ENCODE measurements around the gene SCLY.

SCLY gene

DNA sequence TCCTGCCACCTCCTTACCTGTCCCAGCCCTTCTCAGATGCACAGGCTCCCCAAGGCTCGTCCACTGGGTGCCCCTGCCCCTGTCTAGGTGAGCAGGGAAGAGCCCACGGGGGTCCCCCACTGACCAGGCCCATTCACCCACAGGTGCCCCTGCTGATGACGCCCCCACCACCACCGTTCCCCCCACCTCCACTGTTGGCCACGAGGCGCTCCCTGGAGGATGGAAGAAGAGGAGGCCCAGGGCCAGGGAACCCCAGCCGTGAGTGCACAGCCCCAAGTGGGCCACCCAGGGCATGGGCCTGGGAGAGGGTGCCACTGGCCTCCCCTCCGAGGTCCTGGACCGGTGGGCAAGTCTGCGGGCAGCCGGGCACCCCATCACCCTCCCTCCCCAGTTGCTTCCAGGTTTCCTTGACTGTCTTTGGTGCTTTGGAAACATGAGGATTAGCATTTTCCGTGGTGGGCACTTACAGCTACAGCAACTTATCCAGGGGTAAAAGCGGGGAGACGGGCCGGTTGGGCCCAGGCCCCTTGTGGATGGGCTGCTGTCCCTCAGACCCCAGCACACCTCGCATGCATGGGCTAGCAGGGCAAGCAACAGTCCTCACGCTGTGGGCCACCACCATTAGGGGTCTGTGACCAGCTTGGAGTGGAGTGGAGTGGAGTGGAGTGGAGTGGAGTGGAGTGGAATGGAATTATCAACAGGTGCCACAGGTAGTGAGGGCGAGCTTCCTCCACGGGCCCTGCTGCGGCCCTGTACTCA is 64.5 kb downstream of the SCLY start:
- Histone ChIP-seq H3K27ac (ENCODE audit: low read length) (no peak overlapping the region), H3K36me3 (ENCODE audit: control insufficient read depth in 1 of 2, insufficient read depth in 2 of 2, low read length in 2 of 2) (no peaks in the 10 kb centered on the region), H3K27me3 (ENCODE audit: low read depth, low read length) (no peaks in the 10 kb centered on the region), H3K9me3 (ENCODE audit: control insufficient read depth in 1 of 2, low read length in 2 of 2) (no peaks in the 10 kb centered on the region), H3K4me1 (ENCODE audit: control insufficient read depth in 1 of 2, insufficient read depth in 2 of 2, low read length in 2 of 2) (peaks cover 0 to 7% of the 10 kb centered on the region in 2 donors), H3K4me3 (ENCODE audit: low read depth in 1 of 2, low read length in 2 of 2) (no peak overlapping the region)

DNA sequence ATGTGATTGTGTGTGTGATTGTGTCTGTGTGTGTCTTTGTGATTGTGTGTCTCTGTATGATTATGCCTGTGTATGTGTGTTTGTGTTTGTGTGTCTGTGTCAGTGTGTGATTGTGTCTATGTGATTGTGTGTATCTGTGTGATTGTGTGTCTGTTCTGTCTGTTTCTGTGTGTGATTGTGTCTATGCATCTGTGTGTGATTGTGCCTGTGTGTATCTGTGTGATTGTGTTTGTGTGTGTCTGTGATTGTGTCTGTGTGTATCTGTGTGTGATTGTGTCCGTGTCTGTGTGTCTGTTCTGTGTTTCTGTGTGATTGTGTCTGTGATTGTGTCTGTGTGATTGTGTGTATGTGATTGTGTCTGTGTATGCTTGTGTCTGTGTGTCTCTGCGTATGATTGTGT is 65.5 kb downstream of the SCLY start:
- Histone ChIP-seq H3K4me3 (ENCODE audit: low read depth in 1 of 2, low read length in 2 of 2) (no peak overlapping the region), H3K27ac (ENCODE audit: low read length) (no peak overlapping the region), H3K9me3 (ENCODE audit: control insufficient read depth in 1 of 2, low read length in 2 of 2) (no peaks in the 10 kb centered on the region), H3K4me1 (ENCODE audit: control insufficient read depth in 1 of 2, insufficient read depth in 2 of 2, low read length in 2 of 2) (peaks cover 0 to 7% of the 10 kb centered on the region in 2 donors), H3K36me3 (ENCODE audit: control insufficient read depth in 1 of 2, insufficient read depth in 2 of 2, low read length in 2 of 2) (peaks cover 0 to 3% of the 10 kb centered on the region in 2 donors), H3K27me3 (ENCODE audit: low read depth, low read length) (no peaks in the 10 kb centered on the region)

DNA sequence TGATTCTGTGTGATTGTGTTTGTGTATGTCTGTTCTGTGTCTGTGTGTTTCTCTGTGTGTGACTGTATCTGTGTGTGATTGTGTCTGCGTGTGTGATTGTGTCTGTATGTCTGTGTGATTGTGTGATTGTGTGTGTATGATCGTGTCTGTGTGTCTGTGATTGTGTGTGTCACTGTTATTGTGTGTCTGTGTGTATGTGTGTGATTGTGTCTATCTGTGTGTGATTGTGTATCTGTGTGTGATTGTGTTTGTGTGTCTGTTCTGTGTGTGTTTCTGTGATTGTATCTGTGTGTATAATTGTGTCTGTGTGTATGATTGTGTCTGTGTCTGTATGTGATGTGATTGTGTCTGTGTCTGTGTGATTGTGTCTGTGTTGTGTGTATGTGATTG is 66.0 kb downstream of the SCLY start:
- Histone ChIP-seq H3K27ac (ENCODE audit: low read length) (no peak overlapping the region), H3K27me3 (ENCODE audit: low read depth, low read length) (no peaks in the 10 kb centered on the region), H3K9me3 (ENCODE audit: control insufficient read depth in 1 of 2, low read length in 2 of 2) (no peaks in the 10 kb centered on the region), H3K36me3 (ENCODE audit: control insufficient read depth in 1 of 2, insufficient read depth in 2 of 2, low read length in 2 of 2) (peaks cover 0 to 3% of the 10 kb centered on the region in 2 donors), H3K4me1 (ENCODE audit: control insufficient read depth in 1 of 2, insufficient read depth in 2 of 2, low read length in 2 of 2) (peaks cover 0 to 7% of the 10 kb centered on the region in 2 donors), H3K4me3 (ENCODE audit: low read depth in 1 of 2, low read length in 2 of 2) (peak overlapping the region in 1 of 2 donors; percentile 41)

DNA sequence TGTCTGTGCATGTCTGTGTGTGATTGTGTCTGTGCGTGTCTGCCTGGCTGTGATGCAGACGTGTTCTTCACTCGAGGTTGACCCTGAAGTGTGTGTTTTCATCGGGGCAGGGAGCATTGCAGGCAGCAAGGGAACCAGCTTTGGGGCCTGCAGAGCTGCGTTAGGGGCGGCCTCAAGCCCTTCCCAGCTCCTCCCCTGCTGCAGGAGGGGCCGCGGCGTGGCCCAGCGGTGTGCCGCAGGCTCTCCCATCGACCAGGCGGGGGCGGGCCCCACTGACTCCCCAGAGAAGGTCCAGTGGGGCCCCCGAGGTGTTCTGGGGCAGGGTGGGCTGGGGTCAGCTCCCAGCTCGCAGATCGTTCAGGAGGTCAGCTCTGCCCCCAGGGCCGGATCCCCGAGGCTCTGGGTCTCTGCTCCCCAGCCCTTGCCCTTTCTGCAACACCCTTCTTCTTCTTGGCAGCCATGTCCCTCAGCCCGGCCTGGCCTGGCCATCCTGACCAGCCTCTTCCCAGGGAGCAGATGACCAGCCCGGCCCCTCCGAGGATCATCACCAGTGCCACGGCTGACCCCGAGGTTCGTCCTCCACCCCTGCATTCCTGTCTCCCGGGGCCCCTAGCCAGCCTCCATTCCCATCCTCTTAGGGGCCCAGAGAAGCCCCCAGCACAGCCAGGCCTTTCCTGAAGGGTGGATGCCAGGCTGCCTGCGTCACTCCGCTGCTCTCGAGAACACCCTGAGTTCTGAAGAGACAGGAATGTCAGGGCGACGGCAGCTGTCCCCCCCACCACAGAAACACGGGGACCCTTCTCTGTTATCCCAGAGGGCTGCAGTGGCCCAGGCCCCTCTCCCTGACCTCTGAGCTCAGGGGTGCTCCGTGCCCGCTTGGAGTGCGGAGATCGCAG is 66.6 kb downstream of the SCLY start:
- H3K36me3 ChIP-seq (ENCODE audit: control insufficient read depth in 1 of 2, insufficient read depth in 2 of 2, low read length in 2 of 2) = peaks cover 0 to 3% of the 10 kb centered on the region in 2 donors
- peak overlapping the region in 1 of 2 donors; percentile 41 for H3K4me3 ChIP-seq (ENCODE audit: low read depth in 1 of 2, low read length in 2 of 2)
- no peaks in the 10 kb centered on the region for H3K27me3 ChIP-seq (ENCODE audit: low read depth, low read length)
- H3K9me3 ChIP-seq (ENCODE audit: control insufficient read depth in 1 of 2, low read length in 2 of 2) = no peaks in the 10 kb centered on the region
- peaks cover 0 to 7% of the 10 kb centered on the region in 2 donors for H3K4me1 ChIP-seq (ENCODE audit: control insufficient read depth in 1 of 2, insufficient read depth in 2 of 2, low read length in 2 of 2)
- no peak overlapping the region for H3K27ac ChIP-seq (ENCODE audit: low read length)

DNA sequence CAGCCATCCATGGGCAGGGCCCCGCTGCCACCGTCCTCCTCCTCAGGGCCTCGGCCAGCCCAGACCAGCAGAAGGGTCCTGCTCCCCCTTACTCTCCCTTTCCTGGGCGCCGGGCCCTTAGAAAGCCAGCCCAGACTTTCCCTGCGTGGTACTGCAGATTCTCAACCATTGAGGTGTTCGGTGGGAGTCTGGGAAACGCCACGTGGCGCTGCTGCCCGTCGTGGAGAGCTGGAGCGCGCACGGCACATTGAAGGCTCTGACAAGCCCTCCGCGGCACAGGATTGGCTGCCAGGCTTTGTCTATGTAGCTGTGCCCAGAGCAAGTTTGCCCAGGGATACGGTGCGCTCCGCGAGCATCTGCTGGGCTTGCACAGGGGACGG is 67.2 kb downstream of the SCLY start:
- Histone ChIP-seq H3K4me3 (ENCODE audit: low read depth in 1 of 2, low read length in 2 of 2) (no peak overlapping the region), H3K4me1 (ENCODE audit: control insufficient read depth in 1 of 2, insufficient read depth in 2 of 2, low read length in 2 of 2) (peaks cover 0 to 7% of the 10 kb centered on the region in 2 donors), H3K27ac (ENCODE audit: low read length) (no peak overlapping the region), H3K36me3 (ENCODE audit: control insufficient read depth in 1 of 2, insufficient read depth in 2 of 2, low read length in 2 of 2) (peaks cover 0 to 3% of the 10 kb centered on the region in 2 donors), H3K27me3 (ENCODE audit: low read depth, low read length) (no peaks in the 10 kb centered on the region), H3K9me3 (ENCODE audit: control insufficient read depth in 1 of 2, low read length in 2 of 2) (no peaks in the 10 kb centered on the region)

DNA sequence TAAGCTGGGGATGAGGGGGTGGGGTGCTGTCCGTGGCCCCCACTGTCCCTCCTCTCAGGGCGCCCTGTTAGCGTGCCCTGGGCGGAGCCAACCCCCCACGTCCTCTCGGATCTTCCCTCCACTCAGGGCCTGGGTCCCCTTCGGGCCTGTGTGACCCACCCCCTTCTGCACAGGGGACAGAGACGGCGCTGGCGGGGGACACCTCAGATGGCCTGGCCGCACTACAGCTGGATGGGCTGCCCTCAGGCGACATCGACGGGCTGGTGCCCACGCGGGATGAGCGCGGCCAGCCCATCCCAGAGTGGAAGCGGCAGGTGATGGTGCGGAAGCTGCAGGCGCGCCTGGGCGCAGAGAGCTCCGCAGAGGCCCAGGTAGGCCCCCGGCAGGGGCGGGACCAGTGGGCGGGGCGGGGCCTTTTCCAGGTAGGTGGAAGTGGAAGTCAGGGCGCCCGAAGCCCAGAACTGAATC is 67.8 kb downstream of the SCLY start:
- Histone ChIP-seq H3K27me3 (ENCODE audit: low read depth, low read length) (no peaks in the 10 kb centered on the region), H3K4me1 (ENCODE audit: control insufficient read depth in 1 of 2, insufficient read depth in 2 of 2, low read length in 2 of 2) (peaks cover 0 to 7% of the 10 kb centered on the region in 2 donors), H3K9me3 (ENCODE audit: control insufficient read depth in 1 of 2, low read length in 2 of 2) (no peaks in the 10 kb centered on the region), H3K4me3 (ENCODE audit: low read depth in 1 of 2, low read length in 2 of 2) (no peak overlapping the region), H3K36me3 (ENCODE audit: control insufficient read depth in 1 of 2, insufficient read depth in 2 of 2, low read length in 2 of 2) (peaks cover 0 to 3% of the 10 kb centered on the region in 2 donors), H3K27ac (ENCODE audit: low read length) (no peak overlapping the region)

DNA sequence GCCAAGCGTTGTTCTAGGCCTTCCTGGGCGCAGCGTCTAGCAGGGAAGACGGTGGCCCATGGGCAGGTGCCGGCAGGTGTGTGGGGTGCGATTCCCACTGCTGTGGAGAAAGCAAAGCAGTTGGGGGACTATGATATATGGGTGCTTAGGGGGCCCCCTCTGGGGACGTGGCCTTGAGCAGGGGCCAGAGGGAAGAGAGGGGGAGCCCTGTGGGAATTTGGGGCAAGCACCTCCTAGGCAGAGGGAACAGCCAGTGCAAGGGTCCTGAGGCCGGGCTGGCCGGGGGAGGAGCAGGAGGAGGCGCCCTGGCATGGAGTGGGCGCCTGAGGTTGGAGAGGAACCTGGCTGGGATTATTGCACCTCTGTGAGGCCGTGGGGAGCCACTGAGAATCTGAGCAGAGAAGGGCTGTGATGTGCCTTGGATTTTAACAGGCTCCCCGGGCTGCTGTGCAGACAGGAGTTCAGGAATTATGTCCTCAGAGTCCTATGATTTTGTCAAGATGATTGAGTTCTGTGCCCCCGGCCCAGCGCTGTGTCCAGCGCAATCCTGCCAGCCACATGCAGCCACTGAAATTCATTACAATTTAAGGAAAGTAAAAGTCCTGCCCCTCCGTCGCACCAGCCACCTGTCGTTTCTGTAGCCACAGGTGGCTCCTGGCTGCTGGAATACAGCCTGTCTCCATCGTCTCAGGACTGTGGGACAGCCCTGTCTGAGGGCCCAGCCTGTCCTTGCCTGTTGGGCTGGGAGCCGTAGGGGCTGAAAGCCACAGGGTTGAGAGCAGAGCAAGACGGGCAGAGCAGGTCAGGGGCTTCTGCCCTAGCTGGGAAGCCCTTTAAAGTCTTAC is 68.6 kb downstream of the SCLY start:
- H3K9me3 ChIP-seq (ENCODE audit: control insufficient read depth in 1 of 2, low read length in 2 of 2) = no peaks in the 10 kb centered on the region
- H3K27ac ChIP-seq (ENCODE audit: low read length) = no peak overlapping the region
- H3K4me3 ChIP-seq (ENCODE audit: low read depth in 1 of 2, low read length in 2 of 2) = no peak overlapping the region
- peaks cover 0 to 7% of the 10 kb centered on the region in 2 donors for H3K4me1 ChIP-seq (ENCODE audit: control insufficient read depth in 1 of 2, insufficient read depth in 2 of 2, low read length in 2 of 2)
- peaks cover 0 to 3% of the 10 kb centered on the region in 2 donors for H3K36me3 ChIP-seq (ENCODE audit: control insufficient read depth in 1 of 2, insufficient read depth in 2 of 2, low read length in 2 of 2)
- no peaks in the 10 kb centered on the region for H3K27me3 ChIP-seq (ENCODE audit: low read depth, low read length)

DNA sequence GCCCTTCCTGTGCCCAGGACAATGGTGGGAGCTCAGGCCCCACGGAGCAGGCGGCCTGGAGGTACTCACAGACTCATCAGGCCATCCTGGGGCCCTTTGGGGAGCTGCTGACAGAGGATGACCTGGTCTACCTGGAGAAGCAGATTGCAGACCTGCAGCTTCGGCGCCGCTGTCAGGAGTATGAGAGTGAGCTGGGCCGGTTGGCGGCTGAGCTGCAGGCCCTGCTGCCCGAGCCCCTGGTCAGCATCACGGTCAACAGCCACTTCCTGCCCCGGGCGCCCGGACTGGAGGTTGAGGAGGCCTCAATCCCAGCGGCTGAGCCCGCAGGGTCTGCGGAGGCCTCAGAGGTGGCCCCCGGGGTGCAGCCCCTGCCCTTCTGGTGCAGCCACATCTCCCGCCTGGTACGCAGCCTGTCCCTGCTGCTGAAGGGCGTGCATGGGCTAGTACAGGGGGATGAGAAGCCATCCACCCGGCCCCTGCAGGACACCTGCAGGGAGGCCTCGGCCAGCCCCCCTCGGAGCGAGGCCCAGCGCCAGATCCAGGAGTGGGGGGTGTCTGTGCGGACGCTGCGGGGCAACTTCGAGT is 69.4 kb downstream of the SCLY start:
- Histone ChIP-seq H3K4me1 (ENCODE audit: control insufficient read depth in 1 of 2, insufficient read depth in 2 of 2, low read length in 2 of 2) (peaks cover 0 to 7% of the 10 kb centered on the region in 2 donors), H3K27ac (ENCODE audit: low read length) (no peak overlapping the region), H3K4me3 (ENCODE audit: low read depth in 1 of 2, low read length in 2 of 2) (no peak overlapping the region), H3K9me3 (ENCODE audit: control insufficient read depth in 1 of 2, low read length in 2 of 2) (no peaks in the 10 kb centered on the region), H3K36me3 (ENCODE audit: control insufficient read depth in 1 of 2, insufficient read depth in 2 of 2, low read length in 2 of 2) (peaks cover 0 to 3% of the 10 kb centered on the region in 2 donors), H3K27me3 (ENCODE audit: low read depth, low read length) (no peaks in the 10 kb centered on the region)

DNA sequence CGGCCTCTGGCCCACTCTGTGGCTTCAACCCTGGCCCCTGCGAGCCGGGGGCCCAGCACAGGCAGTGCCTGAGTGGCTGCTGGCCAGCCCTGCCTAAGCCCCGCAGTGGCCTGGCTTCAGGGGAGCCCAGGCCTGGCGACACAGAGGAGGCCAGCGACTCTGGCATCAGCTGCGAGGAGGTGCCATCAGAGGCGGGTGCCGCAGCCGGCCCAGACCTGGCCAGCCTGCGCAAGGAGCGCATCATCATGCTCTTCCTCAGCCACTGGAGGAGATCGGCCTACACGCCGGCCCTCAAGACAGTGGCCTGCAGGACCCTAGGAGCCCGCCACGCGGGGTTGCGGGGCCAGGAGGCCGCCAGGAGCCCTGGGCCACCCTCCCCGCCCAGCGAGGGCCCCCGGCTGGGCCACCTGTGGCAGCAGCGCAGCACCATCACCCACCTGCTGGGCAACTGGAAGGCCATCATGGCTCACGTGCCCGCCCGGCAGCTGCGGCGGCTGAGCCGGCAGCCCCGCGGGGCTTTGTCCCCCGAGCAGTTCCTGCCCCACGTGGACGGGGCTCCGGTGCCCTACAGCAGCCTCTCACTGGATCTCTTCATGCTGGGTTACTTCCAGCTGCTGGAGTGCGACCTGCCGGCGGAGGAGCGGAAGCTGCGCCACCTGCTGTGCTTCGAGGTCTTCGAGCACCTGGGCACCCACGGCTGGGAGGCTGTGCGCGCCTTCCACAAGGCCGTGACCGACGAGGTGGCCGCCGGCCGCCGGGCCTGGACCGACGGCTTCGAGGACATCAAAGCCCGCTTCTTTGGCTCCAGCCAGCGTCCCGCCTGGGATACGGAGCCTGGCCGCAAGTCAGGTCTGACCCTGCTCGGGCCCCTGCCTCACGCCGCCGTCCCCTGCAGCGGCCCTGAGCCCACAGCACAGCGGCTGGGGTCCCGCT is 70.2 kb downstream of the SCLY start:
- Histone ChIP-seq H3K4me3 (ENCODE audit: low read depth in 1 of 2, low read length in 2 of 2) (no peak overlapping the region), H3K27me3 (ENCODE audit: low read depth, low read length) (no peaks in the 10 kb centered on the region), H3K9me3 (ENCODE audit: control insufficient read depth in 1 of 2, low read length in 2 of 2) (no peaks in the 10 kb centered on the region), H3K4me1 (ENCODE audit: control insufficient read depth in 1 of 2, insufficient read depth in 2 of 2, low read length in 2 of 2) (peaks cover 0 to 7% of the 10 kb centered on the region in 2 donors), H3K27ac (ENCODE audit: low read length) (no peak overlapping the region), H3K36me3 (ENCODE audit: control insufficient read depth in 1 of 2, insufficient read depth in 2 of 2, low read length in 2 of 2) (peaks cover 0 to 3% of the 10 kb centered on the region in 2 donors)
